Transverse colon (tissue), 4 donors: ENCODE results near the gene ATAD3C.

Experiments used
- CTCF ChIP-seq, 5 experiments: fragments of 200-600 bp in 3 of 5; fragments of 450-650 bp in 2 of 5; sonication (generic) in 3 of 5; IDR thresholded peaks; 1 replicate in 2 of 5; 2 replicates in 3 of 5; pipeline ENCODE4 v1.5.1; 2016 to 2017; ENCODE audit warnings: antibody characterized with exemption in 5 of 5, inconsistent platforms in 3 of 5, mild to moderate bottlenecking in 2 of 5, moderate library complexity in 1 of 5
- EP300 ChIP-seq: sonication (generic); formaldehyde crosslinking; IDR thresholded peaks from one replicate; pipeline ENCODE4 v1.6.1; 2017; ENCODE audit warnings: antibody characterized with exemption, low read depth
- POLR2A ChIP-seq: fragments of 450-650 bp; IDR thresholded peaks from one replicate; pipeline ENCODE4 v1.6.1; 2016; ENCODE audit warnings: antibody characterized with exemption, mild to moderate bottlenecking, moderate library complexity
- POLR2AphosphoS5 ChIP-seq, 3 donors: sonication (generic); formaldehyde crosslinking; IDR thresholded peaks; one replicate each; pipeline ENCODE4 v1.6.1; 2016; ENCODE audit warnings: antibody characterized with exemption in 3 of 3

DNA sequence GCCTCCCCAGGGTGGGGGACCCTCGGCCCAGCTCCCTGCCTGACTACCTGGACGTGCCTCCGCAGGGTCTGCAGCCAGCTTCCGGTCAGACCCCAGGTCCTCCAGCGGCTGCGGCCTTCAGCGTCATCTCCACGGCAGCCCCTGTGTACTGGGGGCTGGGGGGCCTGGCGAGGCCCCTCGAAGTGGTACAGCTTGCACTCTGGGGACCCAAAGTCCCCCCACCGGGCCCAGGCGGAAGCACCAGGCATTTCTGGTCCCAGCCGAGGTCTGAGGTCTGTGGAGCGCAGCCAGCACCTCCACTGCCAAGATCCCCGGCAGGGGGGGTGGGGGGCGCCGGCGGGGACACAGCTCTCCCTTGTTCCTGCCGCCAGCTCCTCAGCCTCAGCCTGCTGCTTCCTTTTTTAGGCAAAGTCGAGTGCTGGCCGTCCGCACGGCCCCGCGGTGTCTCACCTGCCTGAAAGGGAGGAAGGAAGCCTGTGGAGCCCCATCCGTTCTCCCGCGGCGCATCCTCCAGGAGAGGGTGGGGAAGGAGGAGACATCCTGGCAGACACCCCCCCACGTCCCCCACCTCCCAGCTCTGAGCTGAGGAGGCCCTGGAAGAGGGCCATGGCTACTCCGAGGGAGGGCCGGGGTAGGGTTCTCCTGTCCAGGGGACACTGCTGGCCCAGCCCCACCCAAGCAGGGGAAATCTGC lies 15.2 kb upstream of the ATAD3C start:
- no peak for TF ChIP-seq POLR2A
- TF ChIP-seq CTCF (IDR thresholded peaks at IDR 0.05) = no peak
- peak in 1 of 3 donors; percentile 7 for TF ChIP-seq POLR2AphosphoS5 (IDR thresholded peaks at IDR 0.05)
- TF ChIP-seq EP300 = no peak
